HG03139 (cell line): ENCODE results near the gene RPS5.
"Not testable (repeated sequence)": the region's sequence is repeated elsewhere in the genome, so short reads cannot be mapped to it uniquely, and the experiment has no call there.

Source experiments
- ATAC-seq: cut with Tn5 transposase; IDR thresholded peaks from one replicate; pipeline ENCODE4 v1.9.1; 2021; ENCODE audit not compliant: unreplicated experiment

The RPS5 gene

GRCh38 chr19:58356766-58357480, 30.1 kb upstream of the RPS5 start:
- no peak for ATAC-seq

- no peak for ATAC-seq
Observed at GRCh38 chr19:58357481-58358145, 29.5 kb upstream of the RPS5 start.

- ATAC-seq, result peak; percentile 12
Observed at GRCh38 chr19:58361900-58362271, 25.2 kb upstream of the RPS5 start.

DNA sequence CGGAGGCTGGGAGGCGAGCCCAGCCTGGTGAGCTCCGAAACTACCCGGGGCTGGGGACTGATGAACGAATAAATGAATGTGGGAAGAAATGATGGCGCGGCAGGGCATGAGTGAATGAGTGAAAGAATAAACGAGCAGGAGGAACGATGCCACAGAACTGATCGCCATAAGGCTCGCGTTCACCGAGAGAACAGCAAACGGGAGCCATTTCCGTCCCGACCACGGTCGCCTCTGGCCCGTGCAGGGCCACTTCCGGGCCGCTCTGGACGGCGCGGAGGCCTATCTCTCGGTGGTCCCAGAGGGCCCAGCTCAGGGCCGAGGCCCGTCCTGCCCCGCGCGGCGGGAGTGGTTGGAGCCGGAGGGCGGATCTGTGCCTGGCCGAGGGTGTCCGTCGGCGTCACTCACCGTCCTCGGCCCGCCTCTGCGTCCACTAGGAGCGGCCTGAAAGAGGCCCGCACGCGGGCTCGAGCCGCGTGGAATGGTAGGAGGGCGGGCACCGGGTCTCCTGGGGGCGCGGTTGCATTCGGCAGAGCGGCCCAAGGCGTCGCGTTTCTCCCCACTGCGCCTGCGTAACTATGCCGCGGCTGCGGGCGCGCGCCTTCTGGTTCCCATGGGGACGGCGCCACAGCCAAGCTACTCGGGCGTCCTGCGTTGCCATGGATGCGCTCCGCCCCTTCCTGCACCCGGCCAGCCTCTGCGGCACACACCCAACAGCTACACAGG, 24.6 kb upstream of the RPS5 start, which contains the start of gene ZNF497:
Gene ZNF497 (minus strand): TSS at position 480 of the 723 bp plus-strand sequence. CDS start 5,116 bp downstream, outside the sequence.
- peak; percentile 74 for ATAC-seq

DNA sequence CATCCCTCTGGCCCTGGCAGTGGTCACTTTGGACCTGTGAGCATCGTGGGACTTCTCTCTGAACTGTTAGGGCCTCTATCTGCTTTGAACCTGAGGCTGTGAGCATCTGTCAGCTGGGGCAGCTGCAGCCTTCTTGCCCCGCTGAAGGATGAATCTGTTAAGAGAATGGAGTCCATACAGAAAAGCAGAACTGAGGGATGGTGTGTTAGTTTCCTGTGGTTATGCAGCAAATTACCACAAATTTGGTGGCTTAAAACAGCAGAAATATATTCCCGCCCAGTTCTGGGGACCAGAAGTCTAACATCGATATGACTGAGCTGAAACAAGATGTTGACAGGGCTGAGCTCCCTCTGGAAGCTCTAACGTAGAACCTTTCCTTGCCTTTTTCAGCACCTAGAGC, 22.9 kb upstream of the RPS5 start:
- no peak for ATAC-seq

GRCh38 chr19:58366585-58367430, 20.3 kb upstream of the RPS5 start:
- ATAC-seq, result no peak

DNA sequence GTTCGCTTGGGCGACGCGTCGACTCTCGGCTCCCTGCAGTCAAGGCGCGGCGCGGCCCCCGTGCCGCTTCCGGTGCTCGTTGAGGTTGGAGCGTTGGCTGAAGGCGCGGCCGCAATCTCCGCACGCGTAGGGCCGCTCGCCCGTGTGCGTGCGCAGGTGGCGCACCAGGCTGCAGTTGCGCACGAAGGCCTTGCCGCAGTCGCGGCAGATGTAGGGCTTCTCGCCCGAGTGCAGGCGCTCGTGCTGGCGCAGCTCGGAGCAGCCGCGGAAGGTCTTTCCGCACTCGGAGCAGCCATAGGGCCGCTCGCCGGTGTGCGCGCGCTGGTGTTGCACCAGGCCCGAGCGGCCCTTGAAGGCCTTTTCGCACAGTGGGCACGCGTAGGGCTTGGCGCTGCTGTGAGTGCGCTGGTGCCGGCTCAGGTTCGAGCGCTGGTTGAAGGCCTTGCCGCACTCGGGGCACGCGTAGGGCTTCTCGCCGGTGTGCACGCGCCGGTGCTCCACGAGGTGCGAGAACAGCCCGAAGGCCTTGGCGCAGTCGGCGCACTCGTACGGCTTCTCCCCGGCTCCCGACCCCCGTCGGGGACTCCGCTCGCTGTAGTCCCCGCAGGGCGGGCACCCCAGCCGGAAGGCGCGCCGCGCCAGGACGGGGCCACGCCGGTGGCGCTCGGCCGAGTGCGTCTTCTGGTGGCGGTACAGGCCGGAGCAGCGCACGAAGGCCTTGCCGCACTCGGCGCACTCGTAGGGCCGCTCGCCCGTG, 19.2 kb upstream of the RPS5 start:
- no peak for ATAC-seq

DNA sequence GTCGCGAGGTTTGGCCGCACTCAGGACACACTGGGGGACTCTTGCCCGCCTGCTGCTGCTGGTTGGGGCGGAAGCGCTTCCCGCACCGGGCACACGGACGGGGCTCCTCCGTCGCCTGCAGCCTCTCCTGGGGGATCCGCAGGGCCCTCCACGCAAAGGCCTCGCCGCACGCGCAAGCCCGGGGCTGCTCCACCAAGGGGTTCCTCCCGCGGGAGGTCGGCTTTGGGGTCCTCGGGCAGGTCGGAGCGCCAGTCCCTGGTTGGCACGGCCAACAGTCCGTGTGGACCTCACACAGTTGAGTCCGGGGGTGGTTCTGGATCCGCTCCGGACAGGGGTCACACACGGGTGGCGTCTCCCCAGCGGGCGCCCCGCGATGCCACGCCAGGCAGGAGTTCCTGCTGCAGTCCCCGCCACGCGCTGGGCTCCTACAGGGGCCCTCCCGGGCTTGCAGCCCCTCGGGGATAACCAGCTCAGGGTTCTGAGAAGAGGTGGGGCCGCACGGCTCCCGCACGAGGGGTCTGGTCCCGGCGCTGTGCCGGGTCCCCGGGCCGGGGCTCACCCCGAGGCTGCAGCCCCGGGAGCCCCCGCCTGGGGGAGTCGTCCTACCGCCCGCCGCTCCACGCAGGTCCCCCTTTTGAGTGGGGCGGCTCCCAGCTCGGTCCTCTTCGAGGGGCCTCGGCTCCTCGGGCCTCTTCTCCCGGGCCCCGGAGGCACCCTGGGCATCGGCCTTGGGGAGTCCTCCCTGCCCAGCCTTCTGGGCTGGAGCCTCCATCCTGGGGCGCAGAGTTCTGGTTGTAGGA, 18.3 kb upstream of the RPS5 start:
- no peak for ATAC-seq

DNA sequence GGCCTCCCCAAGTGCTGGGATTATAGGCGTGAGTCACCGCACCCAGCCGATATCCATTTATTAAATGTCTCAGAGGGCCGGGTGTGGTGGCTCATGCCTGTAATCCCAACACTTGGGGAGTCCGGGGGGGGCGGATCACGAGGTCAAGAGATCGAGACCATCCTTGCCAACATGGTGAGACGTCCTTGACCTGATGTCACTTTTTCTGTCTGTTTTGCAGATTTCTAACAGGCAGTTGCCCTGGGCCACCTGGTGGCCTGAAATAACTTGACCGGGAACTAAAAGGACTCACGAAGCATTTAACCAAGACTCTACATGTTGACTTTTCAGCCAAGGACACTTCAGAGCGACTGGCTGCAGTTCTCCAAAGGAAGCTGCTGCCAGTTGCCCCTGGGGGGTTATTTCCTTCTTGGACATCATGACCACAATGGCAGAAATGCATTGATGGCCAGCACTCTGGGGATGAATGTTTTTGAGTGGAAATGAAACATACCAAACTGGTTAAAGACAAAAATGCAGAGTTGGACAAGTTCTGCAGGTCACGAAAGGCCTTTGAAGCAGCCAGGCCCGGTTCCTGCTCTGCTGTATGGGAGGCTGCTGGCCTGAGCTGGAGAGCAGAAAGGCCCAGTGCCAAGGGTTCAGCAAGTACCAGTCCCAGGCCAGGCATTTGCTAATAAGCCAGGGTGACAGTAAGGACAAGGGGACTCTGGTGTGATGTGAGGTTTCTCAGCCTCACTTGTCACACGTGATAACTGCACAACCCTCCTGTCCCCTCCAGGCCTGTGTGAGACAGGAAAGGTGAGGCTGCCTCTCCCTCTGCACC, 14.5 kb upstream of the RPS5 start:
- no peak for ATAC-seq

DNA sequence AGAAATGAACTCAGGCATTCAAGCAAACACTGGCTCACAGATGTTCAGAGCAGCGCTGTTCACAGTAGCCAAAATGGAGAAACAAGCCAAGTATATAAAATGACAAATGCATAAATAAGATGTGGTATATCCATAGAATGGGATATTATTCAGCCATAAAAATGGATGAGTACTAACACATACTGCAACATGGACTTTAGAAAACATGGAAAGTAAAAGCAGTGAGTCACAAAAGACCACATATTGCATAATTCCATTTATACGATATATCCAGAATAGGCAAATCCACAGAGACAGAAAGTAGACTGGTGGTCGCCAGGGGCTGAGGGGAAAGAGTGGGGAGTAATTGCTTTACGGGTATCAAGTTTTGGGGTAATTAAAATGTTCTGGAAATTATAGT, 12.9 kb upstream of the RPS5 start:
- ATAC-seq, result no peak

- not testable (repeated sequence) for ATAC-seq
Observed at GRCh38 chr19:58376724-58377123, 10.3 kb upstream of the RPS5 start.

- ATAC-seq, result no peak
Observed at GRCh38 chr19:58379246-58379645, 7.8 kb upstream of the RPS5 start.

- ATAC-seq, result no peak
Observed at GRCh38 chr19:58380037-58380661, 6.9 kb upstream of the RPS5 start.

DNA sequence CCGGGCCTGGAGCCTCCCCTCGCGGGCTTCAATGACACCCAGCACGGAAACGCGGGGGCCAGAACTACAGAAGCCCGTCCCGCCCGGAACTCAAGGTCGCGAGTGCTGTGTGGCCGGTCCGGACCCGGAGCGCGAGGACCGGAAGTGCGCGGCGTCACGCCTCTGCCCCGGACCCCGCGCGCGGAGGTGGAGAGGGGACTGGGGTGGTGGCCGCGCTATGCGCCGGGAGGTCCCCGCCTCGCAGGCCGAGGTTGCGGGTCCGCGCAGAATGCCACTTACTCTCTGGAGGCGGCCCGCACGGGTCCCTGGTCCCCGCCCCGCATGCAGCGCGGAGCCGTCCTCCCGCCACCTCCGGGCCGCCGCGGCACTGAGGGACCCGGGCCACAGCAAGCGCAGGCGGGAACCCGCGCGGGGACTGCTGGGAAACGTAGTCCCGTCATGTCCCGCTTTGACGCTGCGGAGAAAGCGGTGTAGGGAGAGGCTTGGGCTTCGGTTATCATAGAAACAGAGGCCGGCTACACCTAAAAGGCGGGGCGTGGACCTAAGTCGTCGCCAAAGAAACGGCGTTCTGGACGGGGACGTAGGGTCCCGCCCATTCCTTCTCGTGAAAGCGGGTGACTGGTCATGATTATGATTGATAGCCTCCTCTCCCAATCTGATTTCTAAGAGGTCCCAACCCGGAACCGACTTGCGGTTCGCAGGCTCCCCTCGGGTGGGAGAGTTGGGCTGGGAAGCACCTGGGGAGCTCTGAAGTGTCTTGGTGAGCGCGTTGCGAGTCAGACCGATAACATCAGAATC, 6.2 kb upstream of the RPS5 start, which contains the start of gene ZNF837:
Gene ZNF837 (minus strand): TSS at position 369 of the 798 bp plus-strand sequence. CDS start 11,698 bp downstream, outside the sequence.
- peak; percentile 74 for ATAC-seq

- no peak for ATAC-seq
Observed at GRCh38 chr19:58381460-58382212, 5.4 kb upstream of the RPS5 start.

DNA sequence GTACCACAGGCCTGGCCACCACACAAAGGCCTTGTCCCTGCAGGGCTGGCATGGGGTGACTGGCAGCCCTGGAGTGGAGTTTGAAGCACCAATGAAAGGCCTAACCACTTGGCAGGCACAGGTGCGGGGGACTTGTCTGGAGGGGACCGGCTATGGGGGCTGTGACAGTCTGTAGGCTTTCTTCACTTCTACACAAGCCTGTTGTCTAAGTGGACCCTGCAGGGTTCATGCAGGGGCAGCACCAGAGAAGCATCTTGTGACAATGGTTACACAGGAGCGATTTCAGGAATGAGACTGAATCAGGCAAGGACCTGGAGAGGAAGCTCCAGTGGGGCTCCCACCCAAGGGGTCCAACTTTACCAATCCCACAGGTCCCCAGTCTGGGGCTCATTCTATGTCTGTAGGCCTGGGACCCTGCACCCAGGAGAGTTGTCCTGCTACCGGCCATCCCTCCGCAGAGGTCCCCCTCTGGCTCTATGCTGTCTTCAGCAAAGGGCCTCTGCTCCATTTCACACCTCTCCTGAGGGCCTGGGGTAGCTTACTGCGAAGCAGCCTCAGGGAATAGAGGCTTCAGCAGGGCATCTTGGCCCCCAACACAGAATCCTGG, 4.0 kb upstream of the RPS5 start:
- no peak for ATAC-seq
